ENCODE measurements around the gene TMEM254. TPM values are rescaled to one million over a fixed set of nuclear protein-coding genes. Genes with fewer than 3 reads are reported as not detected.

Gene TMEM254
- total and polyA plus RNA-seq, 2 of the 13 experiments (the other 11 are each of a cell fraction or from before 2014, with no cell fraction given): 11.2 to 39.0 TPM

- no peak for TF ChIP-seq ARNTL (CRISPR knock-in tag; IDR thresholded peaks at IDR 0.05)
- TF ChIP-seq, protein P1, sequence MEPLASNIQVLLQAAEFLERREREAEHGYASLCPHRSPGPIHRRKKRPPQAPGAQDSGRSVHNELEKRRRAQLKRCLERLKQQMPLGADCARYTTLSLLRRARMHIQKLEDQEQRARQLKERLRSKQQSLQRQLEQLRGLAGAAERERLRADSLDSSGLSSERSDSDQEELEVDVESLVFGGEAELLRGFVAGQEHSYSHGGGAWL (CRISPR knock-in tag; IDR thresholded peaks at IDR 0.05): peak; percentile 72; the same call in 1 of the 2 replicates
- TF ChIP-seq ZNF496 (CRISPR knock-in tag; IDR thresholded peaks at IDR 0.05; ENCODE audit: insufficient replicate concordance): no peak
- peak; percentile 51; the same call in 1 of the 2 replicates for TF ChIP-seq HOXA9 (CRISPR knock-in tag; IDR thresholded peaks at IDR 0.05; ENCODE audit: borderline replicate concordance)
- no peak; a peak in 1 of 4 replicates for TF ChIP-seq NR2F1 (CRISPR knock-in tag; IDR thresholded peaks at IDR 0.05)
- no peak for TF ChIP-seq NR3C1 (CRISPR knock-in tag; IDR thresholded peaks at IDR 0.05)
- TF ChIP-seq CSRNP2 (CRISPR knock-in tag; conservative IDR thresholded peaks at IDR 0.05; ENCODE audit: low read depth): no peak
- TF ChIP-seq SIN3A (IDR thresholded peaks at IDR 0.05; ENCODE audit: borderline replicate concordance, low read depth, low read length): no peak; the same call in 1 of the 2 replicates
- no peak for TF ChIP-seq GMEB2 (CRISPR knock-in tag; IDR thresholded peaks at IDR 0.05; ENCODE audit: low read depth)
- no peak for TF ChIP-seq CAMTA2 (CRISPR knock-in tag; IDR thresholded peaks at IDR 0.05; ENCODE audit: borderline replicate concordance)
- no peak for TF ChIP-seq MAF1 (CRISPR knock-in tag; IDR thresholded peaks at IDR 0.05; ENCODE audit: borderline replicate concordance)
- 0 out of 2 replicates have a peak, but pooled peaks have one; percentile 36 for TF ChIP-seq ZNF879 (CRISPR knock-in tag; IDR thresholded peaks at IDR 0.05)
- no peak for TF ChIP-seq DNMT3B (CRISPR knock-in tag; conservative IDR thresholded peaks at IDR 0.05)
- no peak for TF ChIP-seq ZNF10 (CRISPR knock-in tag; IDR thresholded peaks at IDR 0.05; ENCODE audit: borderline replicate concordance, low read depth)
- TF ChIP-seq SP4 (CRISPR knock-in tag; IDR thresholded peaks at IDR 0.05): peak; percentile 51
- no peak for TF ChIP-seq CBX5 (CRISPR knock-in tag; IDR thresholded peaks at IDR 0.05; ENCODE audit: borderline replicate concordance)
- TF ChIP-seq ZNF17 (CRISPR knock-in tag; IDR thresholded peaks at IDR 0.05): no peak
- TF ChIP-seq, protein P2, sequence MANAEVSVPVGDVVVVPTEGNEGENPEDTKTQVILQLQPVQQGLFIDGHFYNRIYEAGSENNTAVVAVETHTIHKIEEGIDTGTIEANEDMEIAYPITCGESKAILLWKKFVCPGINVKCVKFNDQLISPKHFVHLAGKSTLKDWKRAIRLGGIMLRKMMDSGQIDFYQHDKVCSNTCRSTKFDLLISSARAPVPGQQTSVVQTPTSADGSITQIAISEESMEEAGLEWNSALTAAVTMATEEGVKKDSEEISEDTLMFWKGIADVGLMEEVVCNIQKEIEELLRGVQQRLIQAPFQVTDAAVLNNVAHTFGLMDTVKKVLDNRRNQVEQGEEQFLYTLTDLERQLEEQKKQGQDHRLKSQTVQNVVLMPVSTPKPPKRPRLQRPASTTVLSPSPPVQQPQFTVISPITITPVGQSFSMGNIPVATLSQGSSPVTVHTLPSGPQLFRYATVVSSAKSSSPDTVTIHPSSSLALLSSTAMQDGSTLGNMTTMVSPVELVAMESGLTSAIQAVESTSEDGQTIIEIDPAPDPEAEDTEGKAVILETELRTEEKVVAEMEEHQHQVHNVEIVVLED (CRISPR knock-in tag; IDR thresholded peaks at IDR 0.05; ENCODE audit: borderline replicate concordance): no peak; the same call in 1 of the 2 replicates
- TF ChIP-seq, protein P3, sequence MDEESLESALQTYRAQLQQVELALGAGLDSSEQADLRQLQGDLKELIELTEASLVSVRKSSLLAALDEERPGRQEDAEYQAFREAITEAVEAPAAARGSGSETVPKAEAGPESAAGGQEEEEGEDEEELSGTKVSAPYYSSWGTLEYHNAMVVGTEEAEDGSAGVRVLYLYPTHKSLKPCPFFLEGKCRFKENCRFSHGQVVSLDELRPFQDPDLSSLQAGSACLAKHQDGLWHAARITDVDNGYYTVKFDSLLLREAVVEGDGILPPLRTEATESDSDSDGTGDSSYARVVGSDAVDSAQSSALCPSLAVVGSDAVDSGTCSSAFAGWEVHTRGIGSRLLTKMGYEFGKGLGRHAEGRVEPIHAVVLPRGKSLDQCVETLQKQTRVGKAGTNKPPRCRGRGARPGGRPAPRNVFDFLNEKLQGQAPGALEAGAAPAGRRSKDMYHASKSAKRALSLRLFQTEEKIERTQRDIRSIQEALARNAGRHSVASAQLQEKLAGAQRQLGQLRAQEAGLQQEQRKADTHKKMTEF (CRISPR knock-in tag; IDR thresholded peaks at IDR 0.05): peak; percentile 60; the same call in 1 of the 2 replicates
- no peak for TF ChIP-seq SMAD9 (CRISPR knock-in tag; IDR thresholded peaks at IDR 0.05)
- TF ChIP-seq AGO1 (IDR thresholded peaks at IDR 0.05; ENCODE audit: low read depth, low read length, poor library complexity, severe bottlenecking): peak; percentile 82
- no peak for TF ChIP-seq ZSCAN30 (CRISPR knock-in tag; IDR thresholded peaks at IDR 0.05)
Measured at GRCh38 chr10:80078448-80079311, at the start of gene TMEM254 (continued).
